GM12892 (cell line): ENCODE measurements around the gene CLEC16A.

ENCODE experiments used
- DNase-seq: peaks from one replicate; pipeline ENCODE4 v3.0.0; 2011; ENCODE audit not compliant: insufficient read length
- FAIRE-seq: peaks from 2 replicates; lab custom pipeline; 2011; peaks lifted over from hg19 to GRCh38; lab: Jason Lieb, UNC
- POLR2A ChIP-seq: IDR thresholded peaks from 2 replicates; pipeline ENCODE4 v1.6.1; 2011; ENCODE audit warnings: low read depth, low read length, control low read depth
- POLR2AphosphoS5 ChIP-seq: IDR thresholded peaks from 2 replicates; pipeline ENCODE4 v1.6.1; 2011; ENCODE audit warnings: low read depth, low read length, control low read depth
- TAF1 ChIP-seq: IDR thresholded peaks from 2 replicates; pipeline ENCODE4 v1.6.1; 2011; ENCODE audit warnings: low read depth, mild to moderate bottlenecking, control low read depth, low read length, borderline replicate concordance

CLEC16A gene

DNA sequence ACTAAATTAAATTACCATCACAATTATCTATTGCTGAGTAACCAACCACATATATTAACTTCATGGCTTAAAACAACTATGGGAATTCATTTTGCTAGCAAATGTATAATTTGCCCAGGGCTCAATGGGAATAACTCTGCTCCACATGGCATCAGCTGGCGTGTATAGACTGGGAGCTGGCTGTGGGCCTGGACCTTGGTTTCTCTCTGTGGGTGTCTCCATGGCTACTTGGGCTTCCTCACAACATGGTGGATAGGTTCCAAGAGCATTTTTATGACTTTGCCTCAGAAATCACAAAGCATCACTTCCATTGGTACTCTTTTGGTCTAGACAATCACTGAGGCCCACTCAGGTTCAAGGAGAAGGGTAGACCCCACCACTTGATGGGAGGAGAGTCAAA, 166.8 kb downstream of the CLEC16A start:
- TF ChIP-seq POLR2A (no peak), POLR2AphosphoS5 (no peak), TAF1 (no peak)
- DNase-seq, result no peak
- no peak for FAIRE-seq

DNA sequence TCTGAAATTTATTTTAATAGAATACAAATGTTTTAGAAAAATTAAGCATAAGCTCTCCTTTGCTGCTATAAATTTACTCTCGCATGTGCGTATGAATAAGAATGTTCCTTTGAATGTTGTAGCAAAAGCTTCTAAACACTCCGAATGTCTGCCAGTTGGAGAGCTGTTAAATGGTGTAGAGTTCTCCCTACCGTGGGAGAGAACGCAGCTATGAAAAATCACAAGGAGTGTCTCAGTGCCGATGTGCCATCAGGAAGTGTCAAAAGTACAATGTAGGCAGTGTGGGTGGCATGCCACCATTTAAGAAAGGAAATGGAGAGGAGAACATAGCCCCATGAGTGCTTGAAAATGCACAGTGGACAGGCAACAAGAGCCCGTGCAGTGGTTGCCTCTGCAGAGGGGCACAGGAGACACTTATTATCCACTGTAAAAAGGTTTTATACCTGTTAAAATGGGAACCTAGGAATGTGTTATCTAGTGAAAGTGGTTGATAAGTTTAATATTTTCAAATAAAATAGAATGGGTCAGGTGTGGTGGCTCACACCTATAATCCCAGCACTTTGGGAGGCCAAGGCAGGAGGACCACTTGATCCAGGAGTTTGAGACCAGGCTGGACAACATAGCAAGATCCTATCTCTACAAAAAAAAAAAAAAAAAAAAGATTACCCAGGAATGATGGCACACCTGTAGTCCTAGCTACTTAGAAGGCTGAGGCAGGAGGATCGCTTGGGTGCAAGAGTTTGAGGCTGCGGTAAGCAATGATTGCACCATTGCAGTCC, 167.7 kb downstream of the CLEC16A start:
- FAIRE-seq (no peak), DNase-seq (no peak)
- TF ChIP-seq TAF1, result no peak
- no peak for TF ChIP-seq POLR2A
- TF ChIP-seq POLR2AphosphoS5, result no peak

DNA sequence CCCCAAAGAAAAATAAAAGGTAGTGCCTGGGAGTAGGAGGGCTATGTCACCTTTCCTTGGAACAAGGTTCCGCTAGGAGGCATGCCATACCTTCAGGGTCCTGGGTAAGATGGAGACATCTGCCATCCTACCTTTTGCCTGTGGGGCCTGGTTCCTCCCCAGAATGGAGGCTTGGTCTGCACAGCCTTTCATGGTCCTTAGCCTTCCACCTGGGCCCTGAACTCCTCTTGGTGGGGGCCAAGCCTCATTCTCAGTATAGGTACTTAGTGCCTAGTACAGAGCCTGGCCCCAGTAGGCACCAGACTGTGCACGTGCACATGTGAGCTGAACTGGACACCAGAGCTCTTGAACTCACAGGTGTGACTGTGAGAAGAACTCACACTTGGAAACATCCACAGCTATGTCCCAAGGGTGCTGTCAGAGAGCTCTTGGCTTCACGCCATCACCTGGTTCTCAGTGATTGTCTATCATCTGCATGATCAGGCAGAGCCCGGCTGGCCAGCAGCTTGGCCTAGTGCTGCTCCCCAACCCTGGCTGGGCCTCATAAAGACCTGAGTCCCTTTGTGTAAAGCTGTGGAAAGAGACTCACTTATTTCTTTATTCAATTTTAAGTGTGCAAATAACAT, 168.5 kb downstream of the CLEC16A start:
- FAIRE-seq, result no peak
- DNase-seq, result no peak

DNA sequence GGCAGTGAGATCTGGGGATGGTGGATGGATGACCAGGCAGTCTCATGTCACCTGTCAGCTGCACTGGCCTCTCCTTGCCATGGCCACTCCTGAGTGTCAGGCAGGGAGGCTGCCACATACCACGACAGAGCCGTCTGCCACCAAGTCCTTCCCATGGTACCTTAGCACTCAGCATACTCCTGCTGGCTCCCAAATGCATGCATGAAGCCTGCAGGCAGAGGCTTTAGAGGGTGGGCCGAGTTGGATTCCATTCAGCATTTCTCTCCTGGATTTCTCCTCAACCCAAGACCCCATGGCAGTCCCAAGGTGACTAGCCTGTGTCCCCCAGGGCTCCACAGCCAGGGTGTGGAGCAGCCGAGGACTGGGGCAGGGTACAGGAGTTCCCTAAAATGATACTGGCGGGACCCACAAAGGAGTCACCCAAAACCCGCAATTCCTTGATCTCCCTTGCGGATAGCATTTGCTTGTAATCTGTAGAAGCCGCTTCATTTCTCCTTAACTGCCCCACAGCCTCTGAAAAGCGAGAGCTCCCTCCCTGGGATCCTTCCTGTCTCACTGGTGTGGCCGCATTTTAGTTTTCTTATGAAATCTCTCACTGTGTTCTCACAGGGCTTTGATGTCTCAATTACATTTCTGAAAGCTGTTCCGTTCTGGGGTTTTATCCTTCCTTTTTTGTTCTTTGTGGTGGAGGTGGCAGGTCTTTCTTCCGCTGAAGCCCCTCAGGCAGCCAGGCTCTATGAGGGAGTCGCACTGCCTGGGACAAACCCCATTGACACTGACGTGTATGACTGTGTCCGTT, 170.2 kb downstream of the CLEC16A start:
- FAIRE-seq (no peak), DNase-seq (no peak)
- no peak for TF ChIP-seq TAF1
- no peak for TF ChIP-seq POLR2AphosphoS5
- no peak for TF ChIP-seq POLR2A

More for the DNA sequence above, 168.5 kb downstream of the CLEC16A start:
- TF ChIP-seq TAF1, result no peak
- no peak for TF ChIP-seq POLR2AphosphoS5
- no peak for TF ChIP-seq POLR2A

DNA sequence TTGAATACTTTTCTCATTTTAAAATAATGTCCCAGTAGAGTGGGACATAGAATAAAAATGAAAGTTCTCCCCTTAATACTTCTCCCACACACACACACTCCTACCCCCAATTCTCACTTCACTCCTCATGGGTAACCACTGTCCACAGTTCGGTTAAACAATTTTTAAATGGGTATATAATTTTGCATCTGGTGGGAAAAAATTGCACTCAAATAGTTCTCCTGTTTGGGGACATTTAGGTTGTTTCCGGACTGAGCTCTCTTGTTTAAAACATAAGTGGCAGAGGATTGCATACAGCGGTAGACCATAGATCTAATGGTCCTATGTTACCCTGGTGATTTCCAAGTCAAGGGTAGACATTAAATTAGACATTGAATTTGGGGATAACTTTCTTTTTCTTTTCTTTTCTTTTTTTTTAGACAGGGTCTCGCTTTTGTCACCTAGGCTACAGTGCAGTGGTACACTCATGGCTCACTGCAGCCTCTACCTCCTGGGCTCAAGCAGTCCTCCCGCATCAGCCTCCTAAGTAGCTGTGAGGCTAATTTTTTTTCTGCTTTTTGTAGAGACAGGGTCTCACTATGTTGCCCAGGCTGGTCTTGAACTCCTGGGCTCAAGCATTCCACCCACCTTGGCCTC, 173.3 kb downstream of the CLEC16A start:
- DNase-seq, result no peak
- no peak for TF ChIP-seq POLR2A
- no peak for TF ChIP-seq POLR2AphosphoS5
- no peak for TF ChIP-seq TAF1
- no peak for FAIRE-seq

DNA sequence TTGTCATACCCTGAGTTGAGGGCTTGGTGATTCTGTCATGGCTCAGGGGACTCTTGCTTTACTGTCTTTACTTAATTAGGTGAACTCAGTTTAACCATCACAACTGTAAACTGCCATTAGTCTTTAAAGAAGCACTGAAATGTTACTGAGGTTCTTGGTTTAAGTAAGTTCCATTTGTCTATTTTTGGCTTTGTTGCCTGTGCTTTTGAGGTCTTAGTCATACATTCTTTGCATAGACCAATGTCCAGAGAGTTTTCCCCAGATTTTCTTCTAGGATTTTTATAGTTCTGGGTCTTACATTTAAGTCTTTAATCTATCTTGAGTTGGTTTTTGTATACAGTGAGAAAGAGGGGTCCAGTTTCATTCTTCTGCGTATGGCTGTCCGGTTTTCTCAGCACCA, 174.1 kb downstream of the CLEC16A start:
- FAIRE-seq (no peak), DNase-seq (no peak)
- TF ChIP-seq POLR2AphosphoS5 (no peak), TAF1 (no peak), POLR2A (no peak)

DNA sequence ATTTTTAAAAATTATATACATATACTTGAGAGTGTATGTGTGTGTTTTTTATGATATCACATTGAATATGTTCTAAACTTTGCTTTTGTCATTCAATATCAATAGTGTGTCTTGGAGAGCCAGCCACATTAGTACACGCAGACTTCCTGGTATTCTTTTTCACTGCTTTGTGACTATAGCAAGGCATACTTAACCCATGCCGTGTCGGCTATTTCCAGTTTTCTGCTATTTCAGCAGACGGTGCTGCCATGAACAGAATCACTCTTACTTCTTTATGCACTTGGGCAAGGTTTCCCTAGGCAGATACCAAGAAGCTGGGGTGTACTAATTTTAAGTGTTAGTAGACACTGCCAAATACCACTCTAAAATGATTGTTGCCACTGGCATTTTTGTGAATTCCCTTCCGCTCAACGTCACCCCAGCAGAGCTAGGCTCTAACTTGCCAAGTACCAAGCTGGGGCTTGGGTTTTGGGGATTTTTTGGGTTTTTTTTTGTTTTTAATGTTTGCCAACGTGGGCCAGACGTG, 176.8 kb downstream of the CLEC16A start:
- FAIRE-seq, result no peak
- no peak for DNase-seq
- no peak for TF ChIP-seq TAF1
- no peak for TF ChIP-seq POLR2A
- TF ChIP-seq POLR2AphosphoS5, result no peak

DNA sequence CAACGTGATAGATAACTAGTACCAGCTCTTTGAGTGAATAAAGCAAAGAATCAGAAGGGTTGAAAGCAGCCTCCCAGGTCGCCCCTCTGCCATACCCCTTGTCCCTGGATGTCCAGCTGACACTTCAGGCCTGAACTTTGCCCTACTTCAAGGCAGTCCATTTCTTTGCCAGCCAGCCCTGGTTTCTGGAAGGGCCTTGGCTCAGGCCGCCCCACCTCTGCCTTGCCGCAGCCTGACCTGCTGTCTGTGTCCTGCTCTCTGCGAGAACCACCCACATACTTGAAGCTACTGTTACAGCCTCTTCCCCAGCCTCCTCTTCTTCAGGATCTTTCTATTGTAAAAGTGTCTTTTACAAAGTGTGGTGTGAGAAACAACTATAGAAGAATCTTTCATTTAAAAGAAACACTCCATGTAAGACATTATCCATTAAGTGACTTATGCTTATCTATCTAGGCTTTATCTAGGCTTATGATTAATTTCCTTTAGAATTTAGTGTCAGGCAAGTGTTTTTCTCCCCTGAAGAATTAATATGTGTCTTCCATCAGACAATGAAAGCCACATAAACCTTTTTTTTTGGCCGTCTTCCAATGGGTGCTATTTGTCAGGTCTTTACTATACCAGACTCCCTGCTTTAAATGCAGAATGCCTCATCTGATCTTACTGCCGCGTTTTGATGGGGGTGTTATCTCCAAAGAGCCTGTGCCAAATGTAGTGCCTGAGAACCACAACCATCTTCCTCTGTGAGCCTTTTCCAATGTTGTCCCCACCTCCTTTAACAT, 177.7 kb downstream of the CLEC16A start:
- TF ChIP-seq POLR2A (no peak), POLR2AphosphoS5 (no peak)
- DNase-seq (no peak), FAIRE-seq (no peak)

DNA sequence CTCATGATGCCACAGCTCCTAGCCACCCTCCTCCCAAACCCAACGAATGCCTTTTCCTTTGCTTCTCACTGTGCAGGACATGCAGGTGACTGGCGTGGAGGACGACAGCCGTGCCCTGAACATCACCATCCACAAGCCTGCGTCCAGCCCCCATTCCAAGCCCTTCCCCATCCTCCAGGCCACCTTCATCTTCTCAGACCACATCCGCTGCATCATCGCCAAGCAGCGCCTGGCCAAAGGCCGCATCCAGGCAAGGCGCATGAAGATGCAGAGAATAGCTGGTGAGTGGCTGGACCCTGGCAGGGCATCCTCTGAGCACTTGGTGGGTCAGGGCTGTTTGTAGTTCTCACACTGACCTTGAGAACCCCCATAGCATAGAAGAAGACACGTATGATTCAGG, 179.3 kb downstream of the CLEC16A start:
- FAIRE-seq, result no peak
- TF ChIP-seq TAF1 (no peak), POLR2A (no peak), POLR2AphosphoS5 (no peak)

DNA sequence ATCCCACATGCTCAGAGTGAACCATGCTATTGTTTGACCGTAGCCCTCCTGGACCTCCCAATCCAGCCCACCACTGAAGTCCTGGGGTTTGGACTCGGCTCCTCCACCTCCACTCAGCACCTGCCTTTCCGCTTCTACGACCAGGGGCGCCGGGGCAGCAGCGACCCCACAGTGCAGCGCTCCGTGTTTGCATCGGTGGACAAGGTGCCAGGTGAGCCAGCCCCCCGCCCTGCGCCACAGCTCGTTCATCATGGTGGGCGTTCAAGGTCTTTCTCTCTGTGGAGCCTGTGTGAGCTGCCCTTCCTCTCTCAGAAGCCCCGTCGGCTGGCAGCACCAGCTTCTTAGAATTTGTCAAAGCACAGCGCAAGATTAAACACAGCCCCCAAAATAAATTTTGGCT, 181.6 kb downstream of the CLEC16A start:
- no peak for TF ChIP-seq POLR2A
- no peak for TF ChIP-seq TAF1
- TF ChIP-seq POLR2AphosphoS5, result no peak
- DNase-seq (no peak), FAIRE-seq (no peak)

More for the DNA sequence above, 179.3 kb downstream of the CLEC16A start:
- DNase-seq, result no peak
